NCI-H345 treated with DMSO at 0.1 percent for 48 hours (cell line): ENCODE measurements around the gene ANKRD13B.
"Not testable (repeated sequence)": the region's sequence is repeated elsewhere in the genome, so short reads cannot be mapped to it uniquely, and the experiment has no call there.

Experiments used
- DNase-seq: peaks from one replicate; lab custom pipeline; 2025; ENCODE audit not compliant: unreplicated experiment; lab: John Stamatoyannopoulos, UW

ANKRD13B gene

GRCh38 chr17:29640981-29641642 lies 48.2 kb downstream of the ANKRD13B start:
- DNase-seq, result no peak

- DNase-seq, result no peak
These were observed 49.3 kb downstream of the ANKRD13B start for GRCh38 chr17:29642171-29642611.

DNA sequence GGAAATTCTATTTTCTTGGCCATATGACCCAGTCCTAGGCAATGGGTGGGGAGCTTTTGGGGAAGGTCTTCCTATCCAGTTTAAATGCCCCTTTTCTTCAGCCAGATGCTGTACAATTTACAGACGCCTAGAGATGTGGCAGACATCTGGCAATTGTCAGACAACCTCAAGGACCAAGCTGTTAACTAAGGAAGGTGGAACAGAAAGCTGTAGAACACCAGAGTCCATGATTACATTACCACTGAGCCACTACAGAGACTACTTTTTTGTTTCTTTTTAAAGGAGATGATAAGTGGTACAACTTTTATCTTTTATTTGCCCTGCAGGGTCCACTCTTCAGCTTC lies 50.9 kb downstream of the ANKRD13B start:
- DNase-seq, result no peak

GRCh38 chr17:29645515-29646051 lies 52.7 kb downstream of the ANKRD13B start:
- DNase-seq, result no peak

- no peak for DNase-seq
These were observed 55.1 kb downstream of the ANKRD13B start for GRCh38 chr17:29648005-29648404.

DNA sequence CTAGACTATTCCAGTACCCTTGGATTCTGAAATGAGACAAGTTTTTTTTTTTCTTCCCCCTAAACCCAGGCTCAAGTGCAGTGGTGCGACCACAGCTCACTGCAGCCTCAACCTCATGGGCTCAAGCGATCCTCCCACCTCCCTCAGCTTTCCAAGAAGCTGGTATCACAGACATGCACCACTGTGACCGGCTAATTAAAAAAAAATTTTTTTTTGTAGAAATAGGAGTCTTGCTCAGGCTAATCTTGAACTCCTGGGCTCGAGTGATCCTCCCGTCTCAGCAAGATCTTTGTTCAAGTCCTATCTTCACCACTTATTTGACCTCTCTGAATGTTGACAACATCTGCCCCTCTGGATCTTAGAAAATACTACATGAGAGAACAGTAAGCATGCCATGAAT lies 56.4 kb downstream of the ANKRD13B start:
- no peak for DNase-seq

DNA sequence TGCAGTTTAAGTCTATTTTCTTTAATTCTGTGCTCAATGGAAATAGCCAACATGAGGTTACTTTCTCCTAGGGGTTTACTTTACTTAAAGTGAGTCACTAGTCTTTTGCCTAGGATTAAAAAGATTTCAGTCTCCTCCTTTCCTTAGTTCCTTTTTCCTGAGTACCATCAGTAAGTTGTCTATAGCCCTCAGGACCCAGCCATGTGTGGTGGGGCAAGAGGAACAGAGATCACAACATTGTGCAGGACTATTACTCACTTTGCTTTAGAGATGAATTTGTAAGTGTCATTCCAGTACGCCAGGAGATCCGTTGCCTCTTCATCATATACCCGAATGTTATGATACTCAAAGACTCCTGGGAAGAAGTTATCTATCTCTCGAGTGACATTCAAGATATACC lies 57.5 kb downstream of the ANKRD13B start:
- DNase-seq, result no peak

- DNase-seq, result not testable (repeated sequence)
These were observed 59.0 kb downstream of the ANKRD13B start for GRCh38 chr17:29651913-29652312.

DNA sequence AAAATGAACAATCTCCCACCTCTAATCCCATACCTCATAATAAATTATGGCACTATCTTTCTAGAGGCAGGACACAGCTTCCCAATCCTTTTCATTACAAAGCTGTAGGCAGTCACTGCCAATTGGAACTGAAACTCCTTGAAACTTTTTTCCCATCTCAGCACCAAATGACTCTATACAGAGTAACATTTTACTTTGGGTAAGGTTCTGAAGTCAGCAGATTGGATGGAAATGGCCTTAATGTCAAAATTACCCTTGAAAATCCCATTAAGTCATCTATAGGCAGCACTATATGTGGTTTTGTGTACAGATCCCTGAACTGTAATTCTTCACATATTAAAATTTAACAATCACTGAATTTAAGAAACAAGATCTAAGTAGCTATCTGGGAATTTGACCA lies 60.0 kb downstream of the ANKRD13B start:
- DNase-seq, result no peak

GRCh38 chr17:29653995-29654714 lies 61.2 kb downstream of the ANKRD13B start:
- no peak for DNase-seq

DNA sequence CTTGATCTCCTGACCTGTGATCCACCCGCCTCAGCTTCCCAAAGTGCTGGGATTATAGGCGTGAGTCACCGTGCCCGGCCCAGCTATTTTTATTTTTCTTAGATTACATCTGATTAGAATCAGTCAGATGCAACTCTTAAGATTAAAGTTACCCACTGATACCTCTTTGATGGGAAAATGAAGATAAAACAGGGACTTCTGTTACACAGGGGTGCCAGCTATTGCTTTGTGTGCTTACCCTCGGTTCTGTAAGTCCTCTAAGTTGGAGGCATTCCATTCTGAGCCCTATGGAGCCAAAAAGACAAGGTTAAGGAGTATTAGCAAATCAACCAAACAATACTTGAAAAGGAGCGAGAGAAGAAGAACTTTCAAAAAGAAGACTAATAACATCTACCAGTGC lies 62.4 kb downstream of the ANKRD13B start:
- no peak for DNase-seq

DNA sequence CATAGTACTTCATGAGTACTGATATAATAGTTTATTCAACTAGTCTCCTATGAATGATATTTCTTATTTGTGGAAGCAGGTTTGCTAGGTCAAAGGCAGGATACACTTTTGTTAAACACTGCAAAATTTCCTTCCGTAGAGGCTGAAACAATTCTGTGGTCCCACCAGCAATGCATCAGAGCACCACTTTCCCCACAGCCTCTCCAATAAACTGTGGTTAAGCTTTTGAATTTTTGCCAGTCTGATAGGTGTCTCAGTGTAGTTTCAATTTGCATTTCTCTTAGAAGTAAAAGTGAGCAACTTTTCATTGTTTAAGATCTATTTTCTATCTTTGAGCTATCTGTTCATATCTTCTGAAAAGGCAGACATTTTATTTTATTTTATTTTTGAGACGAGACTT lies 66.2 kb downstream of the ANKRD13B start:
- DNase-seq, result no peak

GRCh38 chr17:29661213-29661612 lies 68.3 kb downstream of the ANKRD13B start:
- no peak for DNase-seq

DNA sequence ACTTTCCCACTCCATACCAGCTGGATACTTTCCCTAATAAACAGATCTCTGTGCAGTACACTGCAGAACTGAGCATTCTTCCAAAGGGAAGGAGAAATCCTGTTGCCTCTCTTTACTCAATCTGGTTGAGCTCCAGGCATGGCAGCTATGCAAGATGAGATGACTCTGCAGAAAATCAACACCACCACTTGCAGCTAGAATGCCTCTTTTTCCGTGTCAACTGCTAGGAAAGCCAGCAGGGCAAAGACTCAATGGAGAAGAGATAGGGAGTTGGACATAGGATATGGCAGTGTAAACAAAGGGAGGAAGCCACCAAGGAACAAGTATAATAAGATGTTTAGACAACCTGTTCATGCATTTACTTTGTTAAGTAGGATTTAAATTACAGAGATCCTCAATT lies 70.2 kb downstream of the ANKRD13B start:
- no peak for DNase-seq
